ENCODE results near the gene THSD4. TPM values are rescaled to one million over a fixed set of nuclear protein-coding genes. Genes with fewer than 3 reads are reported as not detected.

THSD4 gene
- total and polyA plus RNA-seq, 7 donors = 1.4 to 7.8 (median 2.2) TPM

GRCh38 chr15:71775856-71776255 is 660.6 kb downstream of the THSD4 start:
- Histone ChIP-seq H3K4me1 (no peaks in the 10 kb centered on the region), H3K36me3 (no peaks in the 10 kb centered on the region), H3K27ac (no peak overlapping the region), H3K9me3 (no peaks in the 10 kb centered on the region), H3K4me3 (no peak overlapping the region), H3K27me3 (no peaks in the 10 kb centered on the region)
- no peak for TF ChIP-seq CTCF (IDR thresholded peaks at IDR 0.05)
- no peak for TF ChIP-seq EP300 (IDR thresholded peaks at IDR 0.05)
- TF ChIP-seq POLR2A (IDR thresholded peaks at IDR 0.05) = no peak
- TF ChIP-seq POLR2AphosphoS5 (IDR thresholded peaks at IDR 0.05) = no peak
- intact Hi-C loops (cut with DNase I) = no loop called here
- DNase-seq = no peak

GRCh38 chr15:71776304-71776703 is 661.0 kb downstream of the THSD4 start:
- DNase-seq = no peak
- 84 to 85% methylated on average over 3 of the region's 3 CpGs for WGBS, 2 donors
- no peaks in the 10 kb centered on the region for H3K4me1 ChIP-seq
- H3K36me3 ChIP-seq = no peaks in the 10 kb centered on the region
- no peaks in the 10 kb centered on the region for H3K9me3 ChIP-seq
- H3K27me3 ChIP-seq = no peaks in the 10 kb centered on the region
- intact Hi-C loops (cut with DNase I) = no loop called here
- H3K4me3 ChIP-seq = no peak overlapping the region
- no peak overlapping the region for H3K27ac ChIP-seq
- no peak for TF ChIP-seq POLR2AphosphoS5 (IDR thresholded peaks at IDR 0.05)
- TF ChIP-seq EP300 (IDR thresholded peaks at IDR 0.05) = no peak
- TF ChIP-seq POLR2A (IDR thresholded peaks at IDR 0.05) = no peak
- no peak for TF ChIP-seq CTCF (IDR thresholded peaks at IDR 0.05)

GRCh38 chr15:71777216-71777943 is 662.1 kb downstream of the THSD4 start:
- Histone ChIP-seq H3K27ac (no peak overlapping the region), H3K27me3 (no peaks in the 10 kb centered on the region), H3K9me3 (no peaks in the 10 kb centered on the region), H3K36me3 (no peaks in the 10 kb centered on the region), H3K4me3 (no peak overlapping the region), H3K4me1 (no peaks in the 10 kb centered on the region)
- 90 to 93% methylated on average over 16 of the region's 16 CpGs for WGBS, 2 donors
- intact Hi-C loops (cut with DNase I) = no loop called here
- TF ChIP-seq CTCF (IDR thresholded peaks at IDR 0.05) = no peak
- TF ChIP-seq EP300 (IDR thresholded peaks at IDR 0.05) = no peak
- no peak for TF ChIP-seq POLR2A (IDR thresholded peaks at IDR 0.05)
- TF ChIP-seq POLR2AphosphoS5 (IDR thresholded peaks at IDR 0.05) = no peak
- no peak for DNase-seq

- no peak overlapping the region for H3K4me3 ChIP-seq
- no peaks in the 10 kb centered on the region for H3K27me3 ChIP-seq
- no peaks in the 10 kb centered on the region for H3K36me3 ChIP-seq
- no peaks in the 10 kb centered on the region for H3K4me1 ChIP-seq
- 93 to 94% methylated on average over 6 of the region's 6 CpGs for WGBS, 2 donors
- no peak for DNase-seq
- no peaks in the 10 kb centered on the region for H3K9me3 ChIP-seq
- intact Hi-C loops (cut with DNase I) = no loop called here
- H3K27ac ChIP-seq = no peak overlapping the region
- TF ChIP-seq POLR2A (IDR thresholded peaks at IDR 0.05) = no peak
- no peak for TF ChIP-seq EP300 (IDR thresholded peaks at IDR 0.05)
- TF ChIP-seq POLR2AphosphoS5 (IDR thresholded peaks at IDR 0.05) = no peak
- TF ChIP-seq CTCF (IDR thresholded peaks at IDR 0.05) = no peak
Measured at GRCh38 chr15:71779073-71779797, 664.0 kb downstream of the THSD4 start.

All from sigmoid colon (tissue), 7 donors.